Activated T-helper 2 cell treated with anti-CD3 and anti-CD28 coated beads, Interferon-gamma antibody, Interleukin-2, Interleukin-4, amounts not matched to agents 10 μg/mL and 5 μg/mL and 100 μg/mL, durations not matched to agents 14 hours and 24 hours and 36 hours (primary cell): ENCODE results near the gene ETV6. TPM values are rescaled to one million over a fixed set of nuclear protein-coding genes. Genes with fewer than 3 reads are reported as not detected.

Experiments used
- DNase-seq: peaks from one replicate; pipeline ENCODE4 v3.0.0; 2021; ENCODE audit warnings: low spot score
- H3K27ac Mint-ChIP-seq: one replicate; pipeline ENCODE4 v1.8.0; 2021; ENCODE audit warnings: mixed read lengths
- H3K27me3 Mint-ChIP-seq: one replicate; pipeline ENCODE4 v1.8.0; 2021; ENCODE audit warnings: low read depth, mixed read lengths
- H3K36me3 Mint-ChIP-seq: one replicate; pipeline ENCODE4 v1.8.0; 2021; ENCODE audit warnings: low read depth, mixed read lengths
- H3K4me1 Mint-ChIP-seq: one replicate; pipeline ENCODE4 v1.8.0; 2021; ENCODE audit warnings: low read depth, mixed read lengths
- H3K4me3 Mint-ChIP-seq: one replicate; pipeline ENCODE4 v1.8.0; 2021; ENCODE audit warnings: low read depth, mild to moderate bottlenecking, moderate library complexity, mixed read lengths
- H3K9me3 Mint-ChIP-seq: one replicate; pipeline ENCODE4 v1.8.0; 2021; ENCODE audit warnings: mixed read lengths
- intact Hi-C: fragments of 100-400 bp; cut with micrococcal nuclease; formaldehyde crosslinking; loops from one replicate; pipeline ENCODE4 v1.15.1; 2023
- total RNA-seq: library from RNA; stranded (reverse); gene quantifications from 2 replicates; pipeline ENCODE4 v1.2.3, GENCODE V29; 2022

The ETV6 gene
- total RNA-seq, 1 donor from 2014 or later: 69.4 TPM

- Mint-ChIP-seq H3K4me3 (no peak overlapping the region), H3K27me3 (no peaks in the 10 kb centered on the region), H3K4me1 (peaks cover 30% of the 10 kb centered on the region), H3K27ac (no peak overlapping the region), H3K36me3 (peaks cover 80% of the 10 kb centered on the region), H3K9me3 (no peaks in the 10 kb centered on the region)
- no peak for DNase-seq
- intact Hi-C loops: no loop called here
These were observed 207.5 kb downstream of the ETV6 start for GRCh38 chr12:11856971-11857370.

DNA sequence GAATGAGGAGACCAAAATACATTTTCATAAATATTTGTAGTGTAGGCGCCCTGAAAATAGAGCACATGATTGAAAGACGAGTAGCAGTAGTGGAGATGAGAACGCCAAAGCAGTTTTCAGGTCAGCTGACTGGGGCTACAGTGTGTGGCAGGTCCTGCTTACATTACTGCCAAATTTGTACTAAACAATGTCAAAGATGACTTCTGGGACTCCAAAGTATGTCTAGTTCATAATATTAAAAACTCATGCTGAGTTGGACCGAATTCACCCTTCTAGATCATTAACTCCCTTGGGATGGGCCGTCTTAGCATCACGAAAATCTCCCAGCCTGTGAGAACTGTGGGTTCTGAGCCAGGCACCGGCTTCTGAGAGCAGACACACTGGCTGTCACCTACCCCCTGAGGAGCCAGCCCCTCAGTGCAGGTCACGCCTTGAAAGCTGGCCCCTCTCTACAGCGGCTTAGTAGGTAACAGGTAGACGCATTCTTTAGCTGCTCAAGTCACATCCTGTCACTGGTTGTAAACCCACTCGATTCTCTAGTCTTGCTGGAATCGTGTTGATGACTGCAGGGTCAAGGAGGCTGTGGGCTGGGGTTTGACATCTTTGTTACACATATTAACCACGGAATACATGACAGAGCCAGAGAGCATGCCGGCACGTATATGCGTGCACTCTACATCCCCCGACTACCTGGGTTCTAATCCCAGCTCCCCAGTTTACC is 210.4 kb downstream of the ETV6 start:
- peaks cover 7% of the 10 kb centered on the region for H3K9me3 Mint-ChIP-seq
- intact Hi-C loops: loop anchor here (5.0 kb wide), 1 partner anchor 42 kb away; no protein-coding TSS in a partner anchor
- H3K36me3 Mint-ChIP-seq: peaks cover 87% of the 10 kb centered on the region
- no peaks in the 10 kb centered on the region for H3K27me3 Mint-ChIP-seq
- no peak overlapping the region for H3K4me3 Mint-ChIP-seq
- no peak for DNase-seq
- H3K4me1 Mint-ChIP-seq: peaks cover 36% of the 10 kb centered on the region
- peak overlapping the region; percentile 47 for H3K27ac Mint-ChIP-seq

DNA sequence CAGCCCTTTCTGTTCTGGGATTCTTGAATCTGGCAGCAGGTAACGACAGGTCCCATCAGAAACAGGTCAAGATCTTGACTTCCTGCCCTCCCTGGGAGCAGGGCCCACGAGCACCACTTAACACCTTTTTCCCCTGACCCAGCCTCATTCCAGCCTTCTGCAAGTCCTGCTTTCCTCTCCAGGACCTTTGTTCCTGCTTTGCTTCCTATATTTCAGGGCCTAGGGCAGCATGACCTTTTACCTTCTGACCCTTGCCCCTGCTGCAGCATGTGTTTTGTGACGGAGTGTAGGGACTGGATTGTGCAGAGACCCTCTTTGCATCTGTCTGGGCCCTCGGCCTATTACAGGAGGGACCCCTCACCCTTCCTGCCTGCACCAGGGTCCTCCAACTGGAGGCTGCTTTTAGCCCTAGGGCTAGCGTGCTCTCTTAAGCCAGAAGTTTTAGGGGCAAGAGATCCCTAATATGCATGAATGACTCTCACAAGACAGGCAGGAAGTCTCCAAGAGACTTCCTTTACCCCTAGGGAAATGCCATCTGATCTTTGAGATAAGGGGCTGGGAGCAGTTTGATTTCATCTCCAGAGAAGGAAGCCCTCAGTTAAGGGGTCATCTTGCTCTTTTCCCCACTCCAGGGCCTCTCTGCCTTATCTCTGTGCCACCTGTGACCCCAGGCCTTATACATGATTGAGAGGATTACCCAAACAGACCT is 211.8 kb downstream of the ETV6 start:
- H3K4me1 Mint-ChIP-seq: peaks cover 26% of the 10 kb centered on the region
- intact Hi-C loops: loop anchor here (5.0 kb wide), 1 partner anchor 41 kb away; no protein-coding TSS in a partner anchor

DNA sequence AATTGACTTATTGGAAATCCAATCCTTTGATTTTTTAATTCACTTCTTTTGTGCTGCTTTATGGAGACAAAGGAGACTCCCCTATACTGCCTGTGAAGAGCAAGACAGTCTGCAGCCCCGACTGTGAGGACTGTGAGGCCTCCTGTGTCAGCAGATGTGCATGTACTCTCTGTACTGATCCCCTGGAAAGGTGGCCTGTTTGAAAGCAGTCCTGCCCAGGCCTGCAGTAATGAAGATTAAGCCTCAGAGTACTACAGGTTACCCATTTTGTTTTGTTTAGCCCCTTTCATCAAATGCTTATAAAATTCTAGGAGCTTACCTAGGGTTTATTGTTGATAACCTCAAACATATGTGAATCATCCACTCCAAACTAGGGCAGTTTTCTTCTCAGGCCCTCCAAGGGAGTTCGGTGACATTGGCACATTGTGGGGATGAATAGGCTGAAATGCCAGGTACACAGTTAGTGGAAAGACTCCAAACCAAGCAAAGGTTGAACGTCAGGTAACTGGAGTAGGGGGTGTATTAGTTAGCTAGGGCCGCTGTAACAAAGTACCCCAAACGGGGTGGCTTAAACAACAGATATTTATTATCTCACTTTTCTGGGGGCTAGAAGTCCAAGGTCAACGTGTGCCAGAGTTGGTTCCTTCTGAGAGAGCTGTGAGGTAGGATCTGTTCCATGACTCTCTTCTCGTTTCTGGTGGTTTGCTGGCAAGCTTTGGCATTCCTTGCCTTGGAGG is 212.6 kb downstream of the ETV6 start:
- intact Hi-C loops: loop anchor here (5.0 kb wide), 1 partner anchor 40 kb away; no protein-coding TSS in a partner anchor
- peaks cover 27% of the 10 kb centered on the region for H3K9me3 Mint-ChIP-seq
- no peak overlapping the region for H3K4me3 Mint-ChIP-seq
- H3K27me3 Mint-ChIP-seq: no peaks in the 10 kb centered on the region
- peaks cover 26% of the 10 kb centered on the region for H3K4me1 Mint-ChIP-seq
- peak overlapping the region; percentile 19 for H3K27ac Mint-ChIP-seq
- no peak for DNase-seq
- H3K36me3 Mint-ChIP-seq: peaks cover 87% of the 10 kb centered on the region

More for the DNA sequence above, 211.8 kb downstream of the ETV6 start:
- H3K4me3 Mint-ChIP-seq: no peak overlapping the region
- no peak overlapping the region for H3K27ac Mint-ChIP-seq
- H3K9me3 Mint-ChIP-seq: peaks cover 20% of the 10 kb centered on the region
- DNase-seq: no peak
- H3K36me3 Mint-ChIP-seq: peaks cover 87% of the 10 kb centered on the region
- no peaks in the 10 kb centered on the region for H3K27me3 Mint-ChIP-seq

GRCh38 chr12:11862798-11863197 is 213.3 kb downstream of the ETV6 start:
- no peak for DNase-seq
- Mint-ChIP-seq H3K4me1 (peaks cover 28% of the 10 kb centered on the region), H3K27ac (peak overlapping the region; percentile 65), H3K36me3 (peaks cover 86% of the 10 kb centered on the region), H3K9me3 (peaks cover 30% of the 10 kb centered on the region), H3K27me3 (no peaks in the 10 kb centered on the region), H3K4me3 (no peak overlapping the region)
- intact Hi-C loops: loop anchor here (5.0 kb wide), 1 partner anchor 40 kb away; no protein-coding TSS in a partner anchor

GRCh38 chr12:11863478-11863906 is 214.0 kb downstream of the ETV6 start:
- Mint-ChIP-seq H3K9me3 (peaks cover 30% of the 10 kb centered on the region), H3K4me1 (peaks cover 30% of the 10 kb centered on the region), H3K27ac (peak overlapping the region; percentile 65), H3K36me3 (peaks cover 85% of the 10 kb centered on the region), H3K27me3 (no peaks in the 10 kb centered on the region), H3K4me3 (no peak overlapping the region)
- intact Hi-C loops: loop anchor here (5.0 kb wide), 1 partner anchor 39 kb away; no protein-coding TSS in a partner anchor
- no peak for DNase-seq

DNA sequence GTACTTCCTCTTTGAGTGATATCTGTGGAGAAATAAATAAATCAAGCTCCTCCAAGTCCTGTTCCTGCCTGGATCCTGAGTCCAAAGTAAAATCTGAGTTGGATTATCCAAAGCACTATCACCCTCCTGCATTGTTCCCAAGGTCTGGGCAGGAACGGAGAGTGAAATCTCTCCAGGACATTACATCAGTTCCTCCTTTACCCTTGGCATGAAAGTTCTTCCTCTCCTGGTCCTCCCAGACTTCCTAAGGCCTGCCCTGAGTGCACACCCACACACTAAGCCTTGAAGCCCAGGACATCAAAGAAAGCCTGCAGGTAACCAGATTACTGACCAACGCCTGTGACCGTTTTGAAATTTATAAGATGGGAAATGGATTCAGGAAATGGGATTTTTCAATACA is 214.5 kb downstream of the ETV6 start:
- Mint-ChIP-seq H3K4me1 (peaks cover 30% of the 10 kb centered on the region), H3K27ac (no peak overlapping the region), H3K9me3 (peaks cover 30% of the 10 kb centered on the region), H3K27me3 (no peaks in the 10 kb centered on the region), H3K4me3 (no peak overlapping the region), H3K36me3 (peaks cover 81% of the 10 kb centered on the region)
- DNase-seq: no peak
- intact Hi-C loops: loop anchor here (5.0 kb wide), 1 partner anchor 38 kb away; no protein-coding TSS in a partner anchor

GRCh38 chr12:11865824-11866223 is 216.3 kb downstream of the ETV6 start:
- Mint-ChIP-seq H3K9me3 (peaks cover 30% of the 10 kb centered on the region), H3K4me3 (no peak overlapping the region), H3K4me1 (peaks cover 20% of the 10 kb centered on the region), H3K27ac (no peak overlapping the region), H3K27me3 (no peaks in the 10 kb centered on the region), H3K36me3 (peaks cover 87% of the 10 kb centered on the region)
- DNase-seq: no peak
- intact Hi-C loops: no loop called here

- no peak overlapping the region for H3K4me3 Mint-ChIP-seq
- peaks cover 87% of the 10 kb centered on the region for H3K36me3 Mint-ChIP-seq
- intact Hi-C loops: no loop called here
- DNase-seq: no peak
- H3K9me3 Mint-ChIP-seq: peaks cover 30% of the 10 kb centered on the region
- peak overlapping the region; percentile 16 for H3K27ac Mint-ChIP-seq
- H3K4me1 Mint-ChIP-seq: peaks cover 11% of the 10 kb centered on the region
- H3K27me3 Mint-ChIP-seq: no peaks in the 10 kb centered on the region
These were observed 218.6 kb downstream of the ETV6 start for GRCh38 chr12:11868027-11868426.

- H3K27ac Mint-ChIP-seq: no peak overlapping the region
- H3K4me1 Mint-ChIP-seq: peaks cover 9% of the 10 kb centered on the region
- peaks cover 28% of the 10 kb centered on the region for H3K9me3 Mint-ChIP-seq
- no peak for DNase-seq
- H3K36me3 Mint-ChIP-seq: peaks cover 77% of the 10 kb centered on the region
- no peaks in the 10 kb centered on the region for H3K27me3 Mint-ChIP-seq
- H3K4me3 Mint-ChIP-seq: no peak overlapping the region
- intact Hi-C loops: no loop called here
These were observed 219.9 kb downstream of the ETV6 start for GRCh38 chr12:11869406-11869805.

GRCh38 chr12:11870041-11870451 is 220.6 kb downstream of the ETV6 start:
- Mint-ChIP-seq H3K4me3 (no peak overlapping the region), H3K27me3 (no peaks in the 10 kb centered on the region), H3K4me1 (peaks cover 10% of the 10 kb centered on the region), H3K27ac (no peak overlapping the region), H3K9me3 (peaks cover 23% of the 10 kb centered on the region), H3K36me3 (peaks cover 73% of the 10 kb centered on the region)
- DNase-seq: no peak
- intact Hi-C loops: no loop called here

- Mint-ChIP-seq H3K4me3 (no peak overlapping the region), H3K4me1 (peaks cover 27% of the 10 kb centered on the region), H3K27me3 (no peaks in the 10 kb centered on the region), H3K36me3 (peaks cover 68% of the 10 kb centered on the region), H3K27ac (no peak overlapping the region), H3K9me3 (peaks cover 3% of the 10 kb centered on the region)
- no peak for DNase-seq
- intact Hi-C loops: no loop called here
These were observed 222.6 kb downstream of the ETV6 start for GRCh38 chr12:11872055-11872454.
